IgD-negative memory B cell (primary cell): Measurements from ENCODE around the gene TULP3. TPM values are rescaled to one million over a fixed set of nuclear protein-coding genes. Genes with fewer than 3 reads are reported as not detected.
"Not testable (repeated sequence)": the region's sequence is repeated elsewhere in the genome, so short reads cannot be mapped to it uniquely, and the experiment has no call there.

Experiments
- H3K27ac Mint-ChIP-seq, 3 donors: one replicate each; pipeline ENCODE4 v1.8.0; 2020 to 2022; ENCODE audit warnings: mild to moderate bottlenecking in 3 of 3, mixed read lengths in 3 of 3, moderate library complexity in 1 of 3
- H3K27me3 Mint-ChIP-seq: one replicate; pipeline ENCODE4 v1.8.0; 2021; ENCODE audit warnings: mixed read lengths
- H3K36me3 Mint-ChIP-seq: one replicate; pipeline ENCODE4 v1.8.0; 2020; ENCODE audit warnings: mild to moderate bottlenecking, mixed read lengths
- H3K4me1 Mint-ChIP-seq, 3 donors: one replicate each; pipeline ENCODE4 v1.8.0; 2020 to 2022; ENCODE audit warnings: mixed read lengths in 3 of 3, mild to moderate bottlenecking in 1 of 3
- H3K4me3 Mint-ChIP-seq, 4 donors: one replicate each; pipeline ENCODE4 v1.8.0; 2020 to 2022; ENCODE audit warnings: mild to moderate bottlenecking in 4 of 4, mixed read lengths in 4 of 4, moderate library complexity in 3 of 4
- H3K9me3 Mint-ChIP-seq, 3 donors: one replicate each; pipeline ENCODE4 v1.8.0; 2020 to 2021; ENCODE audit warnings: mixed read lengths in 3 of 3, mild to moderate bottlenecking in 1 of 3
- polyA plus RNA-seq: library from polyadenylated mRNA; unstranded; fragments of 300-500 nt; fragmentation: Illumina TruSeq; gene quantifications from one replicate; pipeline ENCODE4 v1.2.3, GENCODE V29; 2021

TULP3 gene
- polyA plus RNA-seq, 1 donor from 2014 or later, result 10.0 TPM

- Mint-ChIP-seq H3K9me3 (peaks cover 0 to 1% (median 0%) of the 10 kb centered on the region in 3 donors), H3K36me3 (no peaks in the 10 kb centered on the region), H3K4me3 (no peak overlapping the region), H3K27ac (no peak overlapping the region), H3K4me1 (no peaks in the 10 kb centered on the region), H3K27me3 (no peaks in the 10 kb centered on the region)
Measured at GRCh38 chr12:2862876-2863275, 27.8 kb upstream of the TULP3 start.

GRCh38 chr12:2863402-2863801, 27.3 kb upstream of the TULP3 start:
- not testable (repeated sequence) for H3K27me3 Mint-ChIP-seq, H3K36me3 Mint-ChIP-seq, H3K9me3 Mint-ChIP-seq, H3K4me1 Mint-ChIP-seq, H3K27ac Mint-ChIP-seq, H3K4me3 Mint-ChIP-seq

- Mint-ChIP-seq H3K4me1 (no peaks in the 10 kb centered on the region), H3K27ac (no peak overlapping the region), H3K9me3 (peaks cover 0 to 1% (median 0%) of the 10 kb centered on the region in 3 donors), H3K36me3 (no peaks in the 10 kb centered on the region), H3K4me3 (no peak overlapping the region), H3K27me3 (no peaks in the 10 kb centered on the region)
Measured at GRCh38 chr12:2864198-2864597, 26.5 kb upstream of the TULP3 start.

GRCh38 chr12:2868986-2869632, 21.6 kb upstream of the TULP3 start:
- H3K36me3 Mint-ChIP-seq, H3K27ac Mint-ChIP-seq, H3K27me3 Mint-ChIP-seq, H3K9me3 Mint-ChIP-seq, H3K4me3 Mint-ChIP-seq, H3K4me1 Mint-ChIP-seq: not testable (repeated sequence)

- H3K27ac Mint-ChIP-seq, result peak overlapping the region; percentile 92 to 96 (median 92)
- peaks cover 2% of the 10 kb centered on the region for H3K27me3 Mint-ChIP-seq
- H3K36me3 Mint-ChIP-seq, result peaks cover 2% of the 10 kb centered on the region
- peaks cover 16 to 22% (median 20%) of the 10 kb centered on the region in 3 donors for H3K4me1 Mint-ChIP-seq
- H3K9me3 Mint-ChIP-seq, result no peaks in the 10 kb centered on the region
- H3K4me3 Mint-ChIP-seq, result peak overlapping the region; percentile 86 to 93 (median 92)
Measured at GRCh38 chr12:2876431-2877046, 14.2 kb upstream of the TULP3 start.

- Mint-ChIP-seq H3K27ac (peak within 1 kb of the TSS; percentile 96 to 98 (median 98)), H3K27me3 (peaks cover 2% of the 10 kb centered on the region), H3K9me3 (no peaks in the 10 kb centered on the region), H3K4me3 (peak within 1 kb of the TSS; percentile 93 to 98 (median 94)), H3K36me3 (peaks cover 2% of the 10 kb centered on the region), H3K4me1 (peaks cover 16 to 22% (median 20%) of the 10 kb centered on the region in 3 donors)
Measured at GRCh38 chr12:2877047-2877952, 13.4 kb upstream of the TULP3 start, which contains the start of the genes FOXM1 and RHNO1. Gene FOXM1 (minus strand): TSS chr12:2877174. CDS start chr12:2874478, 2,696 bp downstream. Gene RHNO1 (plus strand): TSS chr12:2877223. CDS start chr12:2885367, 8,144 bp downstream.

- peaks cover 2% of the 10 kb centered on the region for H3K27me3 Mint-ChIP-seq
- peaks cover 2% of the 10 kb centered on the region for H3K36me3 Mint-ChIP-seq
- H3K9me3 Mint-ChIP-seq, result no peaks in the 10 kb centered on the region
- peaks cover 16 to 22% (median 20%) of the 10 kb centered on the region in 3 donors for H3K4me1 Mint-ChIP-seq
- H3K4me3 Mint-ChIP-seq, result peak overlapping the region; percentile 83 to 98 (median 93)
- peak overlapping the region; percentile 96 to 98 (median 98) for H3K27ac Mint-ChIP-seq
Measured at GRCh38 chr12:2877953-2878732, 12.5 kb upstream of the TULP3 start.

- Mint-ChIP-seq H3K9me3 (no peaks in the 10 kb centered on the region), H3K27me3 (peaks cover 2% of the 10 kb centered on the region), H3K4me3 (peak overlapping the region in 1 of 4 donors; percentile 12), H3K27ac (peak overlapping the region in 2 of 3 donors; percentile 59 to 68), H3K4me1 (peaks cover 22 to 25% (median 24%) of the 10 kb centered on the region in 3 donors), H3K36me3 (peaks cover 2% of the 10 kb centered on the region)
Measured at GRCh38 chr12:2879853-2880252, 10.8 kb upstream of the TULP3 start.

- Mint-ChIP-seq H3K27ac (peak overlapping the region; percentile 65 to 93 (median 86)), H3K36me3 (peaks cover 3% of the 10 kb centered on the region), H3K4me3 (peak overlapping the region in 2 of 4 donors; percentile 7 to 63), H3K27me3 (no peaks in the 10 kb centered on the region), H3K4me1 (peaks cover 13 to 20% (median 14%) of the 10 kb centered on the region in 3 donors), H3K9me3 (peaks cover 0 to 2% (median 0%) of the 10 kb centered on the region in 3 donors)
Measured at GRCh38 chr12:2884810-2885209, 5.9 kb upstream of the TULP3 start.

- H3K36me3 Mint-ChIP-seq, result peaks cover 3% of the 10 kb centered on the region
- no peaks in the 10 kb centered on the region for H3K27me3 Mint-ChIP-seq
- H3K4me1 Mint-ChIP-seq, result peaks cover 22 to 29% (median 24%) of the 10 kb centered on the region in 3 donors
- H3K4me3 Mint-ChIP-seq, result peak overlapping the region in 1 of 4 donors; percentile 40
- peak overlapping the region in 1 of 3 donors; percentile 93 for H3K27ac Mint-ChIP-seq
- H3K9me3 Mint-ChIP-seq, result peaks cover 0 to 2% (median 0%) of the 10 kb centered on the region in 3 donors
Measured at GRCh38 chr12:2886768-2887450, 3.8 kb upstream of the TULP3 start.

- Mint-ChIP-seq H3K27me3 (no peaks in the 10 kb centered on the region), H3K4me1 (peaks cover 20 to 24% (median 22%) of the 10 kb centered on the region in 3 donors), H3K9me3 (peaks cover 0 to 2% (median 0%) of the 10 kb centered on the region in 3 donors)
Measured at GRCh38 chr12:2890001-2890387, 697 bp upstream of the TULP3 start.

GRCh38 chr12:2891240-2892053, 756 bp downstream of the TULP3 start:
- H3K27me3 Mint-ChIP-seq, result no peaks in the 10 kb centered on the region
- peaks cover 16 to 23% (median 18%) of the 10 kb centered on the region in 3 donors for H3K4me1 Mint-ChIP-seq

More at GRCh38 chr12:2890001-2890387, 697 bp upstream of the TULP3 start:
- peak overlapping the region; percentile 91 to 99 (median 97) for H3K4me3 Mint-ChIP-seq
- peak overlapping the region; percentile 83 to 98 (median 97) for H3K27ac Mint-ChIP-seq
- H3K36me3 Mint-ChIP-seq, result peaks cover 3% of the 10 kb centered on the region

GRCh38 chr12:2892246-2892645, 1.6 kb downstream of the TULP3 start:
- Mint-ChIP-seq H3K27ac (peak overlapping the region in 1 of 3 donors; percentile 65), H3K36me3 (no peaks in the 10 kb centered on the region), H3K4me3 (peak overlapping the region; percentile 1 to 96 (median 80)), H3K4me1 (peaks cover 16 to 23% (median 18%) of the 10 kb centered on the region in 3 donors), H3K9me3 (no peaks in the 10 kb centered on the region), H3K27me3 (no peaks in the 10 kb centered on the region)

More at GRCh38 chr12:2891240-2892053, 756 bp downstream of the TULP3 start:
- Mint-ChIP-seq H3K4me3 (peak overlapping the region; percentile 94 to 99 (median 97)), H3K27ac (peak overlapping the region in 2 of 3 donors; percentile 50 to 90), H3K9me3 (no peaks in the 10 kb centered on the region), H3K36me3 (no peaks in the 10 kb centered on the region)
